C4-2B (cell line): ENCODE data around the gene NWD2.

ENCODE experiments used
- H3K27ac ChIP-seq: fragments of 450-650 bp; 2 replicates; pipeline ENCODE4 v1.5.1; 2017
- CTCF ChIP-seq: fragments of 450-650 bp; conservative IDR thresholded peaks from 2 replicates; pipeline ENCODE4 v1.5.1; 2017; ENCODE audit warnings: mild to moderate bottlenecking
- ZFX ChIP-seq: fragments of 450-650 bp; IDR thresholded peaks from 2 replicates; pipeline ENCODE4 v1.6.1; 2017

The NWD2 gene

GRCh38 chr4:37455301-37456131 lies 211.0 kb downstream of the NWD2 start:
- TF ChIP-seq ZFX: no peak
- no peak for TF ChIP-seq CTCF
- H3K27ac ChIP-seq: no peak overlapping the region

DNA sequence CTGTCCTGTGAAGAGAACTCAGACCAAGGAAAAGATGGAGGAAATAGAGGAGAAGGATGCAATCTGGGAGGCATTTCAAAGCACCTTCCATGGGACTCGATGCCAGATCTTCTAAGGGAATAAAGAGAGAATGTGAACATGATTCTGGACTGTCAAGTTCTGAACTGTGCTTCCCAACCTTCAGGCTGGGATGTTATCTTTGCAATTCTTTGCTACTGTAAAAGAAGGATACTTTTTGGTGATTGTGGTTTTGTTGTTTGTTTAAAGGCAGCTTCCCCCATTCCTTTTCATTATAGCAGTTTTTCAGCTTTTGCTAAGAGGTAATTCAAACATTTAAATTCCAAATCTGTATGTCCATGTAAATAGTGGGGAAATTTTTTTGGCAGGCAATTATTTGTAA lies 217.3 kb downstream of the NWD2 start:
- TF ChIP-seq CTCF: no peak
- no peak for TF ChIP-seq ZFX
- no peak overlapping the region for H3K27ac ChIP-seq

DNA sequence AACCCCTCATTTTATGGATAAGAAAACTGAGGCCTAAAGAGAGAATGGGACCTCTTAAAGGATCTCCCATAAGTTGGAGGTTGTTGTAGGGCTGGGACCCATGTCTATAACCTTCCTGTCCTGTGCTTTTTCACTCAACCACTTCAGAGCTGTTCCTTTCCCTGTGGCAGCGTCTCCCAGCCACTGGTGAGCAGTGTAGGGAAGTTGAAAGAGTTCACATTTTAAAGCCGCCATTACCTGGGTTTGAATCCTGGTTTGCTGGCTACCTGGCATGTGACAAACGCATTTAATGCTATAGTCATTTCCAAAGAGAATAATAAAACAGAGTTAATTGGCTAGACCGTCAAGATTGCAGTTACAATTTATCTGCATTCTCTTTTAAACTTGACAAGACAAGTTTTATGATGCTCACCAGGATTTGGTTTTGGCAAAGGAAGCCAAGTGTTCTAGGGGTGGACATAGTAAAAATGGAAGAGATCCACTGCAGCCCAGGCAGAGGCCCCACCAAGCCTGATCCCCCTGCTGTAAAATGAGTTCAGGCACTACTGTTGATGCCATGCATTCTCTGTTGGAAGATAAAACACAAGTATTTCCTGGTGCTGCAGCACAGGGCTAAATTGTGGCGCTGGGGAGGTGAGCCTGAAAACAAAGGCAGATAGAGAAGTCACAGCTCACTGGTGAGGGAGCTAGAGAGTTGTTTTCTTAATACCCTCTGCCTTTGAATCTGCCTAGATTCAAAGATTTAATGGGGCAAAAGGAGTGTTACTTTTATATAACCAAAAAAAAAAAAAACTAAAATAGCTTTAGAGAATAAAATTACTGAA lies 218.7 kb downstream of the NWD2 start:
- no peak overlapping the region for H3K27ac ChIP-seq
- TF ChIP-seq CTCF (no peak), ZFX (no peak)

DNA sequence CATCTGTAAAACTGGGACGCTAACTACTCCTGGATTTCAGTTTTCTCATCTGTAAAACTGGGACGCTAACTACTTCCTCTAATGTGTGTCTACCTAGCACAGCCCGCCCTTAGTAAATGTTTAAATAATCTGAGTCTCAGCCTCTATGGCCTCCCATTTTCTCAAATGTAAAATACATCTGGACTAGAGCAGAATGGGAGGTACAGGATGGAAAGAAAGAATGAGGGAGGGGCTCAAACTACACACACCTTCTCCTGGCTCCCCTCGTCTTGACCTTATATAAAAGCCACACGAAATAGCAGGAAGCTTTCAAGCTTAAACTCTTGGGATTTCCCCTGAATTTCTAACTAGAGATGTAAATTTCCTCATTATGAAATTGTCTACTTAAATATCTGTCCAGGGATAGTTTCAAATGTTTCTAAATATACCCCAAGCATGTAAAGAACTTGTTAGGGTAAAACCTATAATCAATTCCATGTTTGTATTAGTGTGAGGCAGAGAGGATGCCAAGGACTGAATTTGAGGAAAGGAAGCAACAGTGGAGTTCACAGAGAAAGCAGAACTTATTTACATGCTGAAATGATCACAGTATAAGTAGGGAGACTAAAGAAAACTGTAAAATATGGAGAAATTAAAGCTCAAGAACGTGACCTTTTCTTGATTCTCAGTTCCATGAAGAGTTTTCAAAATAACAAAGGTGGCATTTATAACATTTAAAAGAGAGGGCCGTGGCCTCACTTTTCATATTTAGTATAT lies 220.0 kb downstream of the NWD2 start:
- no peak for TF ChIP-seq CTCF
- H3K27ac ChIP-seq: no peak overlapping the region

GRCh38 chr4:37465296-37465695 lies 220.8 kb downstream of the NWD2 start:
- TF ChIP-seq ZFX (no peak), CTCF (no peak)

GRCh38 chr4:37465845-37466244 lies 221.3 kb downstream of the NWD2 start:
- no peak for TF ChIP-seq CTCF
- TF ChIP-seq ZFX: no peak
- no peak overlapping the region for H3K27ac ChIP-seq

More at GRCh38 chr4:37465296-37465695, 220.8 kb downstream of the NWD2 start:
- H3K27ac ChIP-seq: no peak overlapping the region
